Measurements from ENCODE around the gene VSIG10L2. TPM values are rescaled to one million over a fixed set of nuclear protein-coding genes. Genes with fewer than 3 reads are reported as not detected.

Gene VSIG10L2
- total RNA-seq, 1 donor from 2014 or later = not detected

DNA sequence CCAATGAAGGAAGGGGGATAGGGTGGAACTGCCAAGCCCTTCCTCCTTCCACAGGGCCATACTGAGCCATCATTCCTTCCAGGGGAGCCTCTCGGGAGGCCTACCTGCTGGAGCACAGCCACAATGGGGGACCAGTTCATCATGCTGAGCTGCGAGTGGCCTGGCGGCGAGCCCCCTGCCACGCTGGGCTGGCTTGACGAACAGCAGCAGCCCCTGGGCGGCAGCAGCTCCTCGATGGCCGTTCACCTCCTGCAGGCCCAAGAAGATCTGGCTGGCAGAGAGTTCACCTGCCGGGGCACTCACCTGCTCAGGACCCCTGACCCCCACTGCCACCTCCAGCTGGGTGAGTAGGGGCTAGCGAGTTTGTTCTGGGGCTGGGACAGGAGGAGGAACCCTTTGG lies 5.9 kb downstream of the VSIG10L2 start:
- no peak for DNase-seq (ENCODE audit: low read depth)
- no peak for TF ChIP-seq CTCF (IDR thresholded peaks at IDR 0.05; ENCODE audit: insufficient read depth, low read length, poor library complexity, severe bottlenecking)
- Histone ChIP-seq H3K27me3 (ENCODE audit: control insufficient read depth, insufficient read depth, low read length) (no peaks in the 10 kb centered on the region), H3K4me3 (ENCODE audit: low read depth, low read length) (no peak overlapping the region), H3K36me3 (ENCODE audit: control insufficient read depth, insufficient read depth, low read length) (no peaks in the 10 kb centered on the region)

DNA sequence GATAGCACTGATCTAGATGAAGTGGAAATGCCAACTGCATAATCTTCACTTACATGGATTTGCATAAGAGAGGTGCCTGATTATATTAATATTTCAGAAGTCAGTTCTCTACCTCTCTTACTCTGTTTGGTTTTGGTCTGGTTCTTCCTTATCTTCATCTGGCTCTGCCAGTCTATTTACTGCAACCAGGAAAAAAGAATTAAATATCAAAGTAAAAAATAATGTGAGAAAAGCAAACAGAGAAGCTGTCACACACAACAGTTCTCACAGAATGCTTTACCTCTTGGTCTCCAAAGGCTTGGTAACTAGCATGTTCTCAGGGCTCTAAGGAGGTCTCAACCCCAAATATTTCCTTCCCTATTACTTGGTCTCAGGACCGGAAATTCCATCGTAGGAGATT lies 6.7 kb downstream of the VSIG10L2 start:
- DNase-seq (ENCODE audit: low read depth) = no peak
- Histone ChIP-seq H3K36me3 (ENCODE audit: control insufficient read depth, insufficient read depth, low read length) (no peaks in the 10 kb centered on the region), H3K27me3 (ENCODE audit: control insufficient read depth, insufficient read depth, low read length) (no peaks in the 10 kb centered on the region), H3K4me3 (ENCODE audit: low read depth, low read length) (no peak overlapping the region)
- no peak for TF ChIP-seq CTCF (IDR thresholded peaks at IDR 0.05; ENCODE audit: insufficient read depth, low read length, poor library complexity, severe bottlenecking)

DNA sequence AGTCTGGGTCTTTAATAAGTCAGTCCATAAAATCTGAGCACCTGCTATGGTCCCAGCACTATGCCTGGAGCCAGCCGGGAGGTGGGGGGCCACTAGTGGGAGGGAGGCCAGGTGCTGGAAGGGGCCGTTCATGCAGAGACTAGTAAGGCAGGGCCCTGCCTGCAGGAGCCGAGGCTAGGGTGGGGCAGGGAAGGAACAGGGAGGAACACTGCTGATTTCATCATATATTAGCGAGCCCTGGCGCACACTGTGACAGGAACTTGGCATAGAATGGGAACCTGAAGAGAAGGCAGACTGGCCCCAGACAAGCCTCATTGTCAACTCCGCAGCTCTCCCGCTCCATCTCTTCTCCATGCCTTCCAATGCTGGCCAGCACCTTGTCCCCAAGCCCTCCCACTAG lies 7.1 kb downstream of the VSIG10L2 start:
- Histone ChIP-seq H3K27me3 (ENCODE audit: control insufficient read depth, insufficient read depth, low read length) (no peaks in the 10 kb centered on the region), H3K36me3 (ENCODE audit: control insufficient read depth, insufficient read depth, low read length) (no peaks in the 10 kb centered on the region), H3K4me3 (ENCODE audit: low read depth, low read length) (no peak overlapping the region)
- TF ChIP-seq CTCF (IDR thresholded peaks at IDR 0.05; ENCODE audit: insufficient read depth, low read length, poor library complexity, severe bottlenecking) = no peak
- no peak for DNase-seq (ENCODE audit: low read depth)

- Histone ChIP-seq H3K36me3 (ENCODE audit: control insufficient read depth, insufficient read depth, low read length) (no peaks in the 10 kb centered on the region), H3K4me3 (ENCODE audit: low read depth, low read length) (no peak overlapping the region), H3K27me3 (ENCODE audit: control insufficient read depth, insufficient read depth, low read length) (no peaks in the 10 kb centered on the region)
- no peak for TF ChIP-seq CTCF (IDR thresholded peaks at IDR 0.05; ENCODE audit: insufficient read depth, low read length, poor library complexity, severe bottlenecking)
- DNase-seq (ENCODE audit: low read depth) = no peak
These were observed 7.6 kb downstream of the VSIG10L2 start for GRCh38 chr11:125953401-125953935.

- Histone ChIP-seq H3K4me3 (ENCODE audit: low read depth, low read length) (no peak overlapping the region), H3K36me3 (ENCODE audit: control insufficient read depth, insufficient read depth, low read length) (no peaks in the 10 kb centered on the region), H3K27me3 (ENCODE audit: control insufficient read depth, insufficient read depth, low read length) (no peaks in the 10 kb centered on the region)
- no peak for TF ChIP-seq CTCF (IDR thresholded peaks at IDR 0.05; ENCODE audit: insufficient read depth, low read length, poor library complexity, severe bottlenecking)
- no peak for DNase-seq (ENCODE audit: low read depth)
These were observed 8.5 kb downstream of the VSIG10L2 start for GRCh38 chr11:125954123-125954944.

All from kidney epithelial cell (primary cell).